BLaER1 (cell line): ENCODE measurements around the gene CIPC.

Experiments used
- H3K27ac ChIP-seq: shearing (Covaris generic); formaldehyde crosslinking; 2 replicates; pipeline ENCODE4 v1.8.1; 2022
- H3K27me3 ChIP-seq: shearing (Covaris generic); formaldehyde crosslinking; 2 replicates; pipeline ENCODE4 v1.8.1; 2022
- H3K36me3 ChIP-seq: shearing (Covaris generic); formaldehyde crosslinking; 2 replicates; pipeline ENCODE4 v1.8.1; 2022
- H3K4me1 ChIP-seq: shearing (Covaris generic); formaldehyde crosslinking; 2 replicates; pipeline ENCODE4 v1.8.1; 2022
- H3K4me2 ChIP-seq: shearing (Covaris generic); formaldehyde crosslinking; 2 replicates; pipeline ENCODE4 v1.8.1; 2022
- H3K4me3 ChIP-seq: shearing (Covaris generic); formaldehyde crosslinking; 2 replicates; pipeline ENCODE4 v1.8.1; 2022
- H3K9ac ChIP-seq: shearing (Covaris generic); formaldehyde crosslinking; 2 replicates; pipeline ENCODE4 v1.8.1; 2022
- H3K9me3 ChIP-seq: shearing (Covaris generic); formaldehyde crosslinking; 2 replicates; pipeline ENCODE4 v1.8.1; 2022
- H4K20me1 ChIP-seq: shearing (Covaris generic); formaldehyde crosslinking; 2 replicates; pipeline ENCODE4 v1.8.1; 2022
- Cebpa-rat ChIP-seq: shearing (Covaris generic); IDR thresholded peaks from 2 replicates; pipeline ENCODE4 v1.8.1; 2022

The CIPC gene

GRCh38 chr14:77158175-77158881 is 60.3 kb downstream of the CIPC start:
- H3K4me3 ChIP-seq: no peak overlapping the region
- H3K27ac ChIP-seq: no peak overlapping the region
- H3K36me3 ChIP-seq: no peaks in the 10 kb centered on the region
- H3K4me1 ChIP-seq: peaks cover 13% of the 10 kb centered on the region
- H3K9ac ChIP-seq: no peak overlapping the region
- no peak for TF ChIP-seq Cebpa-rat
- no peak overlapping the region for H3K4me2 ChIP-seq
- no peaks in the 10 kb centered on the region for H3K9me3 ChIP-seq
- no peaks in the 10 kb centered on the region for H4K20me1 ChIP-seq
- H3K27me3 ChIP-seq: no peaks in the 10 kb centered on the region

- H3K27me3 ChIP-seq: no peaks in the 10 kb centered on the region
- no peaks in the 10 kb centered on the region for H3K9me3 ChIP-seq
- no peak overlapping the region for H3K9ac ChIP-seq
- H4K20me1 ChIP-seq: no peaks in the 10 kb centered on the region
- no peak for TF ChIP-seq Cebpa-rat
- no peak overlapping the region for H3K4me2 ChIP-seq
- no peak overlapping the region for H3K27ac ChIP-seq
- H3K4me3 ChIP-seq: no peak overlapping the region
- H3K4me1 ChIP-seq: peaks cover 13% of the 10 kb centered on the region
- no peaks in the 10 kb centered on the region for H3K36me3 ChIP-seq
Observed at GRCh38 chr14:77158882-77159255, 60.8 kb downstream of the CIPC start.

GRCh38 chr14:77161011-77161410 is 63.0 kb downstream of the CIPC start:
- Histone ChIP-seq H3K27ac (no peak overlapping the region), H3K36me3 (no peaks in the 10 kb centered on the region), H3K4me1 (no peaks in the 10 kb centered on the region), H3K9ac (no peak overlapping the region), H3K4me3 (no peak overlapping the region), H3K4me2 (no peak overlapping the region), H3K27me3 (no peaks in the 10 kb centered on the region), H4K20me1 (no peaks in the 10 kb centered on the region), H3K9me3 (no peaks in the 10 kb centered on the region)
- TF ChIP-seq Cebpa-rat: no peak
